ENCODE data around the gene SFXN2.
A peak's percentile ranks its signal among the peaks of the same experiment; 100 is the strongest.
"Not testable (repeated sequence)": the region's sequence is repeated elsewhere in the genome, so short reads cannot be mapped to it uniquely, and the experiment has no call there.

SFXN2 gene

DNA sequence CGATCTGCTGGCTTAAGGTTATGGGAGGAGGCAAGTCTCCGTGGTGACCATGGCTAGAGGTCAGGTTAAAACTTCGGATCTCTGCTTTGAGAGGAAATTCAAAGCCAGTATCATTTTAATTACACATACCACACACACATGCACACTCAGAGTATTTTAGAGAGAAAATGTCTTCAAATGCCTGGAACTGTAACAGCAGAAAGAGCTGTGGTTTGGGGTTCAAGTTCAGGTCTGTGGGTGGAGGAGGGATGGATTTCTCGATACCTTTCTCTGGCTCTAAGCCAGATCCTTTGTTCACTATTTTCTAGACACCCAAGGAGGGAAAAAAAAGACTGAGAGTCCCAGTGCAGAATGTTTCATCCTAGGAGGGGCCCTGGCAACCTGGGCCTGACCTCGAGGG is 32.7 kb upstream of the SFXN2 start:
- DNase-seq = no peak

DNA sequence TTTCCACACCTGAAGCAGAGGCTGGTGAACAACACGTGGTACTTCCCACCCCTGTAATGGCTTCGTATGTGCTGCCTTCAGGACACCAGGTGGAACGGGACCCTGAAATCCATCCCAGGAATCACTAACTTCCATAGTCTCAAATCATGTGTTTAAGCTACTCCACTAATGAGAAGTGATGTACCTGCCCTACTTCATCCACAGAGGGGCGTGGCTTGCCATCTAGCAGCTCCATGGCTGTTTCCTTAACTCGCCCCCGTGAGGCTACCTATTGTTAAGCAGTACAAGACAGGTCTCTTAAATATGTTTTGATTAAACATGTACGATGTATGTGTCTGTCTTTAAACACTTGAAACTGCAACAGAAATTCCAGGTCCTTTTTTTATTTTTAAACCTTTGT is 32.0 kb upstream of the SFXN2 start:
- DNase-seq = no peak

DNA sequence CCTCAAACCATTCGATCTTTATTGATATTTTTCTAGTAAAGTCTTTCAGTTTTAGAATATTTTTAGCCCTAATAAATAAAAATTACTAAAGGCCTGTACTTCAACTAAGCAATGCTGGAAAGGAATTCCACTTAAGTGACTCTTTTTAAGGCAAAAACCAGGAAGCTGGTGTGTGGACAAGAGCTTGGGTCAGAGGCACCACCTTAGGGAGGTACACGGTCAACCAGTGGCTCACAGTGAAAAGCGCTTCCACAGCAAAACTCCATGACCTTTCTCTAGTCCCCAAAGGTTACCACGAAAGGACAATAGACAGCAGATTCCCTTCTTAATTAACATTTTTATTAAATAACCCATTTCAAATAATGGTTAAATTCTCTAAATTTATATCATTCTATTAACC is 31.5 kb upstream of the SFXN2 start:
- no peak for DNase-seq

DNA sequence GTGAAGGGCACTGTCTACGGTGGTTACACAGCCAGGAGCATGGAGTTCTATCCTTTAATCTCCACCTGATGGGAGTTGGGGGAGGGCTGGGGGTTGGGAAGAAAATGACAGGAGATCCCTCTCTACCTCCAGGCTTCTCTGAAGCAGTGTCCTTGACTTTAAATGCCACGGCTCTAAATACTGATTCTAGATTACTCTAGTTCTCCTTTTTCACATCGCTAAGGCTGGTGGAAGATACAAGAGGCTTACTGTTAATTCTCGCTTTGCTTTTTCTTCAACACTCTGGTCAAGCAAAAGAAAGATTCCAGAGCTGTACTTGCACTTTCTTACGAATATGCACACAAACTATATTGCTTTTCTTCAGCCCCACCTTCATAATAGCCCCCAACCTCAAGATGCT is 30.7 kb upstream of the SFXN2 start:
- DNase-seq = no peak

DNA sequence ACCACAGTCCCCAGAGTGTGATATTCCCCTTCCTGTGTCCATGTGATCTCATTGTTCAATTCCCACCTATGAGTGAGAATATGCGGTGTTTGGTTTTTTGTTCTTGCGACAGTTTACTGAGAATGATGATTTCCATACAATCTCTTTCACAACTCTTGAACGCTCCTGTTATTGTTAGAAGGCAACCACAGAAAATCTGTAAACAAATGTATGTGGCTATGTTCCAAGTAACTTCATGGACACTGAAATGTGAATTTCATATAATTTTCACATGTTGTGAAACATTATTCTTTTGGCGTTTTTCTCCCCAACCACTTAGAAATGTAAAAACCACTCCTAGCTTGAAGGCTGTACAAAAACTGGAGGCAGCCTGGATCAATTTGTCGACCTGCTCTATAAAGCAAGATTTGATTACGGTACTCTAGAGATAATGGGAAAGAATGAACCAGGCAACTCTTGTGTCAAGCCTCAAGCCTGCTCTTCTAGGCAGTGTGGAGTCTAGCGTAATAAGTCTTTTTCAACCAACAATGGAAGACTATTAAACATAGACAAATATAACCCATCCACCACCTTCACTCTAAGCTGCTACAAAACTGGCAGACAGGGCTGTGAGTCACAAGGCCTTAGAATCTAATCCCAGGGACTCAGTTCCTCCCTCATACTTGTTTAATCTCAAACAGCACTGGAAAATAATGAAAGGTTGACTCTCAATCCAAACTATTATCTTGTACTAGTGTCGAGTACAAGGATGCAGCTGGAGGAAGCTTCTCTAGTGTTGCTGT is 23.0 kb upstream of the SFXN2 start:
- peak; percentile 26 for DNase-seq

DNA sequence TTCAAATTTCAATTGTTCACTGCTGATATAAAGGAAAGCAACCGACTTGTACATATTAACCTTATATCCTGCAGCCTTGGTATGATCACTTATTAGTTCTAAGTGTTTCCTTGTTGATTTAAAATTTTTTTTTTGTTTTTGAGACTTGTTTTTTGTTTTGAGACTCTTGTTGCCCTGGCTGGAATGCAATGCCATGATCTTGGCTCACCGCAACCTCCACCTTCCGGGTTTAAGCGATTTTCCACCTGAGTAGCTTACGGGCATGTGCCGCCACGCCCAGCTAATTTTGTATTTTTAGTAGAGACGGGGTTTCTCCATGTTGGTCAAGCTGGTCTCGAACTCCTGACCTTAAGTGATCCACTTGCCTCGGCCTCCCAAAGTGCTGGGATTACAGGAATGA is 19.0 kb upstream of the SFXN2 start:
- DNase-seq = not testable (repeated sequence)

DNA sequence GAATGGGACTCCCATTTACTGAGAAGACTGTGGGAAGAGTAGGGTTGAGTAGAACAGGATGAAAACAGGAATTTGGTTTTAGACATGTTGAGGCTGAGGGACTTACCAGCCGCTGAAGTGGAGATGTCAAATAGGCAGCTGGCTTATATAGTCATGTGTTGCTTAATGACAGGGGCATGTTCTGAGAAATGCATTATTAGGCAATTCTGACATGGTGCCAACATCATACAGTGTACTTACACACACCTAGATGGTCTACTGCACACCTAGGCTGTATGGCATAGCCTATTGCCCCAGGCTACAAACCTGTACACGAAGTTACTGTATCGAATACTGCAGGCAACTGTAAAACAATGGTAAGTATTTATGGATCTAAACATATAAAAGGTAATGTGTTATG is 17.7 kb upstream of the SFXN2 start:
- DNase-seq = no peak

DNA sequence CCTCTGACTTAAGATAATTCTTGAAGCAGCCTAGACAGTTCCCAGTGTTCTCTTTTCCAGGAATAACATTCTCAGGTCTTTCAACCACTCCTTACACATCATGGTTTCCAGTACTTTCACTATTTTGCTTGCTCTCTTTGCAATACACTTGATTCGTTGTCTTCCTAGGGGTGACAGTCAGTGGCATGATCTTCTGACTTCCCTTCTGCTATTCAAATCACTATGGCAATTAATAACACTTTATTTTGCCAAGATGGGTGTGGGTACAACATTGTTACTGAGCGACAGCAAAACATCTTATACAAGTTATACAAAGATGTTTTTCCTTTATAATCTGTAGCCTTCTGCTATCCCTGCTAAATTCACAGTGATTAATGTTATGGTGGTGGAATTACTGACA is 15.5 kb upstream of the SFXN2 start:
- DNase-seq = no peak

DNA sequence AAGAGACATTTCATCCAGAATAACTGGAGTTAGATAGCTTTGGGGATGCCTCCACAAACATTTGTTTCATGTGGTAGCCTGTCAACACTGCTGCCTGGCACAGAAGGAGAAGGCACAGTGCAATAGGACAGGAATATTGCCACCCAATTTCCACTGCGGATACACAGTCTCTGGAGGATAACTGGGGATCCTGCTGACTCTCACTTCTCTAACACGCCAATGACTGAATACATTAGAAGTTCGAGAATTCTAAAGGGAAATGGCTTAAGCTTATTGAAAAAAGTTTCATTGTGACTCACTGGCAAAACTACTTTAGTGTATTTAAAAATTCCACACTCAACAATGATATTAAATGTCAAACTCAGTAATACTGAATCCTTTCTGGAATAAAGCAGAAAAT is 13.2 kb upstream of the SFXN2 start:
- DNase-seq = no peak

DNA sequence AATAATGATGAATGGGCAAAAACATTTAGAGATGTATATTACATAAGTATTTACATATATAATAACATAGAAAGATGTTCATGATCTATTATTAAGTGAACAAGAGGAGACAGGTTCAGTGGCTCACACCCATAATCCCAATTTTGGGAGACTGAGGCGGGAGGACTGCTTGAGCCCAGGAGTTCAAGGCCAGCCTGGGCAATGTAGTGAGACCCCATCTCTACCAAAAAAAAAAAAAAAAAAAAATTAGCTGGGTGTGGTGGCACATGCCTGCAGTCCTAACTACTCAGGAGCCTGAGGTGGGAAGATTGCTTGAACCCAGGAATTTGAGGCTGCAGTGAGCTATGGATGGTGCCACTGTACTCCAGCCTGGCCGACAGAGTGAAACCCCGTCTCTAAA is 12.6 kb upstream of the SFXN2 start:
- DNase-seq = no peak

DNA sequence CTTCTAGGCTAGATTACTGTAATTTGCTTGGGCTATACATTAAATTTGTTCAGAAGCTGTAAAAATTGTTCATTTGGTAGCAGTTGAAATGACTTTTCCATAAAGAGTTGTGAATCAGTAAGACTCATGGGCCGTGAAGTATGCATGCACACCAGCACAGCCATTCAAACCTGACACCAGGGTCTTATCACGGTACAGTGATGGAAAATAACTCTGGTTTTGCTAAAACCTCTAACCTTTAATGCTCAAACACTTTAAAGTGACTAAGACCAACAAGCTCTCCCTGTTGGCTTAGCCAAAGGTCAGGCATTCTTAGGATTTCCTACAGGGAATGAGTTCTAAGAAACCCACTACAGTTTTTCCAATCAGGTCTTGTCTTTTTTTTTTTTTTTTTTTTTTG is 11.7 kb upstream of the SFXN2 start:
- no peak for DNase-seq

DNA sequence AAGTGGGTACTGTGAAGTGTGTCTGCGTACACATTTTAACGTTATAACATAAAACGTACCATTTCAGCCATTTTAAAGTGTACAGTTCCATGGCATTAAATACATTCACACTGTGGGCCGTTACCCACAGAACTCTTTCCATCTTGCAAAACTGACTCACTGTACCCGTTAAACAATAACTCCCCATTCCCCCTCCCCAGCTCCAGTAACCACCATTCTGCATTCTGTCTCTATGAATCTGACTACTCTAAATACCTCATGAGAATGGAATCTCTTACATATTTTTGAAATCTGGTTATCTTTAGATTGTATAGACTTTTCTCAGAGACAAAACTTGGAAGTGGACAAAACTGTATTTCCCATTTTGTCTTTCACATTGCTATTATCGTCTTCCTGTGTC is 9.5 kb upstream of the SFXN2 start:
- DNase-seq = no peak

DNA sequence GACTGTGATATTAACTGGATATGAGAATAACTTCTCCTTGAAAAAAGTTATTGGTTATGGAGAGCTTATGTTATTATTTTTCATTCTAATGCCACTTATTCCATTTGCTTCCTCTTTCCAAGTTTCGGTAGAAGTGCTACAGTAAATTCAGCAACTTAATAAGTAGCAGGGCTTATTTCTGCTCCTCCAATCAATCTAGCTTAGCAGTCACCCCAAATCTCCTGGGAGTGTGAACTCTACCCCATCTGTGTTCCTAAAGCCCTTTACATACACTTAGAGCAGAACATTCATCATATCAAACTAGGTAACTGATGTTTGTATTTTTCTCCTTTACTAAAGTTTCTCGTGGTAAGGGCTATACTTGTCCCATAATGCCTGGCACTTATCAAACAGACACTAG is 8.9 kb upstream of the SFXN2 start:
- no peak for DNase-seq

DNA sequence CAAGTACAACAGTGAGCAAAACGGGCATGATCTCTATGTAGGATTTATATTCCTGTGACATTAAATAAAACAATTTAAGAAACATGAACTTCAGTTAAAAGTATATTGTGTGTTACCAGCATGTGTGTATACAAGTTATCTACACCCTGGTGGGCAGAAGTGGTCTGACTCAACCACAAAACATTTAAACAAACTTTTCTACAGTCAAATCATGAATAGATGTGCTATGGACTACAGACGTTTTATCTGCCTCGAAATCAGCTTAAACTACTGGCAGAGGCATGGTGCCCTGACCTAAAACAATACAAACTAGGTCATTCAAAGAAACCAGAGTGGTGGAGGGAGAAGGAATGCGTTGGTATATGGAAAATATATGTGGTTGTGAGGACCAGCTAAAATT is 3.8 kb upstream of the SFXN2 start:
- no peak for DNase-seq

DNA sequence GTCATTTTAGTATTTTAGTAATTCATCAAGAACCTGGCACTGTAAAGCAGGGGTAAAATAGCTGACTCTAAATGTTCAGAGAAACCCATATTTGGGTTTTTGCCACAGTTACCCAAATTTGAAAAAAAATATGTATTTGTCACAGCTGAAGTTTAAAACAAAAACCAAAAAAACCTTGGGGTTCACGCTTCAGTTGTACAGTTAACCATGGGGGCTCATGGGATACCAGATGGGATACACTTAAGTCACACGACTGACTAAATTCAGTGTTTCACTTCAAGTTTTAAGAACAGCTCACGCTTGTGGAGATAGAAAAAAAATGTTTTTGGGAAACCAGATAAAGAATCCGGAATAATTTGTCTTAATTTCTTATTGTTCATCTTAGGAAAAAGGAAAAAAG is 2.3 kb upstream of the SFXN2 start:
- DNase-seq = no peak

DNA sequence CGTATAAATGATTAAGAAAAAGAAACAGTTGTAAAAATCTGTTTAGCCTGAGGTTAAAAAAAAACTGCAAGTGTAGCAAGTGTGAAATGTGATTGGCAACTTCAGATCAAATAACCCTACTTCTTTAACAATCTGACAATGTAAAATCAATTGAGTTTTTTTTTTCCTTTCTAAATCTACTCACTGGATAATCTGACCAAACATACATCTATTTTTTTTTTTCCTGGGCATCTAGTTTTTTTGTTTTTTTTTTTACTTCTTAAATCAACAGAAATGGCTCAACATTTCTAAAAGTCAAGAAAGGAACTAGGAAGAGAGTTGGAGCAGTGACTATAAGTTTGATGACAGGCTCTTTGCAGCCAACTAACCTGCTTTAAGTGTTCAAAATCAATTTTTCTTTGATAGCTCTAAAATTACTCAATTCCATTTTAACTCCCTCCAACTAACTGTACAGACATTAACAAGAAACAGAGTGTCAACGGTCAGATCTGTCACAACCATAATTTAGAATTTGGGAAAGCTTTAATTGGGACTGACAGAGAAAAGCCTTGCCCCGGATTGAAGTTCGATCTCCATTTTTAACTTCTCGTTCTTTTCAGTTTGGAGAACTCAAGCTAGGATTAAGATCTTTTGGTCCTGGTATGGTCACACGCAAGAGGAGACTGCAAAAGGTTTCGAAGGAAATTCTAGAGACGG is 1.4 kb upstream of the SFXN2 start:
- DNase-seq = no peak

DNA sequence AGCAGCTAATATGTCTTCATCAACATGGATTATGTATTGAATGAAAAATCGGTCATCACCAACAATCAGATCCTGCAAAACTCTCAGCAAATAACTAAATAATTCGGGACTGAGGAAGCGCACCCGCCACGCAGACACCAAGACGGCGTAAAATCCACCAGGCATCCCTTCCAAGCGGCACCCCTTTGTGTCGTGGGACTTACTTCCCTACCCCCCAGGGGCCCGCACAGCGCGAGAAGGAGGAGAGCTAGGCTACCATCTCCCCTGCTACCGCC is 960 bp upstream of the SFXN2 start:
- no peak for DNase-seq

DNA sequence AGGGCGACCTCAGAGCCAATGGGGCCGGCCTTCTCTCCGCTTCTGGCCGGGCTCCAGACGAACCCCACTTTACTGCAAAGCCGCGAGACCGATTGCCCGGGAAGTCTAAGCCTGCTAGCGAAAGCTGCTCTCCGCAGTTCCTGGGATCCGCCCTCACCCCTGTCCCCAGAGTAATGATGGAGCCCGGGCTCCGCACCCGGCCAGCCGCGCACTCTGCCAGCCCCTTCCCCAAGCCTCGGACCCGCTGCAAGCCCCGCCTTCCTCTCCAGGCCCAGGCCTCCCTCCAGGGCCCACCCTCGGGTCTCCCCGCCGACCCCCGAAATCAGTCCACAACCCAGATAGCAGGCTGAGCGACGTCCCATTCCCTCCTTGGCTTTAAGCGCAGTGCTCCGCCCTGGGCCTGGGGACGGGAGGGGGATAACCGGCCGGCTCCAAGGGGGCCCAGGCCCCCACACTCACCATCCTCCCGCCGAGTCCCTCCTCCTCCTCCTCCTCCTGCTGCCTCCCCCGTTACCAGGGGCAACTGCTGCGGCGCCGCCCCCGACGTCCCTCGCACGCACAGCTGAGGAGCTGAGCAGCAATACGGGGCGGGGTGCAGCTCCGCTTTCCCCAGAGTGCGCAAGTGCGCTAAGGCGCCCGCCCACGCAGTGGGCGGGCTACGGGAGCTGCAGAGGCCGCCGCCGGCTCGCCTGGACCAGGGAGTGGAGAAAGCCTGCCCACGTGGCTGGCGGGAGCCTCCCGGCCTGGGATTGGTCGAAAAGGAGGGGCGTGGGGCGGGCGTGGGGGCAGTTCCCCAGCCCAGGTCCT is 419 bp upstream of the SFXN2 start, which contains the start of gene ARL3:
ARL3 (minus strand) TSS at position 584 of the 807 bp plus-strand sequence; CDS start at position 462, 122 bp downstream.
- peak; percentile 86 for DNase-seq

DNA sequence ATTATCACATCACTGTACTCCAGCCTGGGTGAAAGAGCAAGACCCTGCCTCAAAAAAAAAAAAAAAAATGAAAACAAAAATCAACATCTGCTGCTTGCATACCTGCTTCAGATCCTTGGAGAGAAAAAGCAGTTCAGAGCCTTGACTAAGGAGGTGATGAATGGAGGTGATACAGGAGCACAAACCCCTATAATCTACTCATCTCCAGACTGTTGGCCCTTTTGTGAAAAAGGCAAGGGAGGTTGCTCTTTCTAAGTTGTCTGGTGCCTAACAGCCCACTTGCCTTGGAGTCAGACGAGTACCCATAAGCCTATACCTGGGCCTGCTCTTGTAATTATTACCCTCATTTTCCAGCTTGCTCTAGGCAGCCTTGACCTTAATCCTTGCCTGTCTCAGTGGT is 1.4 kb downstream of the SFXN2 start:
- DNase-seq = no peak

DNA sequence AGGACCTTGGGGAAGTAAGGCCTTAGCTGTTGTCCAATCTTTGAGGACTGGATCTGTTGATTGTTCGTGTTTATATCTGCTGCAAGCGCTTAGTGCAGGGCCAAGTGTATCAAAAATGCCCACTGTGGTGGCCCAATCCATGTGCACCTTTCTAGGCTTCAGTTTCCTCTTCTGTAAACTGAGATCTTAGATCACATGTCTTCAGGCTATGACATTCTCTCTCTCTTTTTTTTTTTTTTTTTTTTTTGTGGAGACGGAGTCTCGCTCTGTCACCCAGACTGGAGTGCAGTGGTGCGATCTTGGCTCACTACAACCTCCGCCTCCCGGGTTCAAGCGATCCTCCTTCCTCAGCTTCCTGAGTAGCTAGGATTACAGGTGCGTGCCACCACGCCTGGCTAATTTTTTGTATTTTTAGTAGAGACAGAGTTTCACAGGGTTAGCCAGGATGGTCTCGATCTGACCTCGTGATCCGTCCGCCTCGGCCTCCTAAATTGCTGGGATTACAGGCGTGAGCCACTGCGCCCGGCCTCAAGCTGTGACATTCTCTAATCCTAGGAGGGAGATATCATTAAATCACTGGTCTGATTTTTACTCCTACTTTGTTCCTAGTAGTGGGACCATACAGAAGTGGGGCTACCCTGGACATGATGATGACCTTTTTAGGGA is 2.6 kb downstream of the SFXN2 start:
- not testable (repeated sequence) for DNase-seq

DNA sequence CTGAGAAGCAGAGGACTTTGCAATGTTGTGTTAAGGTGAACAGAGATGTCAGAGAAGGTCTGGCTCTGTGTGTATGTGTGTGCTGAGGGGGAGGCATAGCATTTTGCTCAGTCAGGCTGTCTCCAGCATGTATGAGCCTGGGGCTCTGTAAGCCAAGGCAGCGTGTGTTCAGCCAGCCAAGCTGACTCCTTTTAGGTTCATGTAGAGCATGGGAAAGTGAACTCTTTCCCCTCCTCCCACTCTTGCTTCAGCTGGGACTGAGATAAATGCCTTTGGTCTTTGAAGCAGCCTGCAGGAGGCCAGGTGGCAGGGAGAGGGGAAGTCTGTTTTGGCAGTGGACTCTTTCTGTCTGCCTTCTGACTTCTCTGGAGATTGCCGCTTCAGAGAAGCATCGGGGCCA is 3.8 kb downstream of the SFXN2 start:
- no peak for DNase-seq

DNA sequence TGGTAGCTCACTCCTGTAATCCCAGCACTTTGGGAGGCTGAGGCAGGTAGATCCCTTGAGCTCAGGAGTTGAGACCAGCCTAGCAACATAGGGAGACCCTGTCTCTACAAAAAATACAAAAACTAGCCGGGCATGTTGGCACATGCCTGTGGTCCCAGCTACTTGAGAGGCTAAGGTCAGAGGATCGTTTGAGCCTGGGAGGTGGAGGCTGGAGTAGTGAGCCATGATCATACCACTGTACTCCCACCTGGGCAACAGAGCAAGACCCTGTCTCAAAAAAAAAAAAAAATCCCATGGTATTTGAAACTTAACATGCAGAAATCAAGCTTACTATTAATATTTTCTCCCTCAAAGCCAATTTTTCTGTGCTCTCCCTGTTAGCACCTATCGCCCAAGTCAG is 5.9 kb downstream of the SFXN2 start:
- DNase-seq = no peak

DNA sequence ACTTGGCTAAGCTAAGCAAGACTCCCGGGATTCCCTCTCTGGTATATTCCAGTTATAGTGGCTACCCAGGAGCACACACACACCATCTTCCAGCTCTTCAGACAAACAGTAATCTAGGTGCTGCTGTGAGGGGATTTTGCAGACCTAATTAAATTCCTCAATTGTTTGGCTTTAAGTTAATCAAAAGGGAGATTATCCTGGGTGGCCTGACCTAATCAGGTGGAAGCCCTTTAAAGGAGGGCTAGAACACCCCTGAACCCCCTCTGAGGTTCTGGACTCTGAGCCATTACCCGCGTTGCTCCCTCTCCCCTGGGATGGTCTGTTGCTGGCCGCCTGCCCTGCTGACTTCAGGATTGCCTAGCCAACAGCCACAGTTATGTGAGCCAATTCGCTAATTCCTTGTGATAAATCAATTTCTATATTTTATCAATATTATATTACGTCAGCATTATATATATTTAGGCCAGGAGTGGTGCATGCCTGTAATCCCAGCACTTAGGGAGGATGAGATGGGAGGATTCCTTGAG is 6.4 kb downstream of the SFXN2 start:
- DNase-seq = no peak

All from NCI-H1436 treated with DMSO at 0.1 percent for 48 hours (cell line).